ENCODE data around the gene WDR45B. TPM values are rescaled to one million over a fixed set of nuclear protein-coding genes. Genes with fewer than 3 reads are reported as not detected.

Gene WDR45B
- total RNA-seq (2014; rRNA removed; shearing (Covaris generic); ENCODE audit: low replicate concordance): 159 and 174 TPM in 2 replicates

GRCh38 chr17:82648165-82648668 lies at the start of gene WDR45B:
TSS of gene WDR45B (minus strand) at chr17:82648444. CDS start at chr17:82648340, 104 bp downstream.
- in situ Hi-C loops (cut with HindIII; ENCODE audit: low pct_unique_long_range_greater_than_20kb, low sequenced_read_pairs): no loop called here
- peak; percentile 93 for DNase-seq (ENCODE audit: low read depth)

- in situ Hi-C loops (cut with HindIII; ENCODE audit: low pct_unique_long_range_greater_than_20kb, low sequenced_read_pairs): no loop called here
- DNase-seq (ENCODE audit: low read depth): no peak
These were observed 49.5 kb upstream of the WDR45B start for GRCh38 chr17:82697808-82698064.

GRCh38 chr17:82696916-82697807 lies 48.9 kb upstream of the WDR45B start:
- in situ Hi-C loops (cut with HindIII; ENCODE audit: low pct_unique_long_range_greater_than_20kb, low sequenced_read_pairs): no loop called here

GRCh38 chr17:82696259-82696658 lies 48.0 kb upstream of the WDR45B start:
- no peak for DNase-seq (ENCODE audit: low read depth)
- in situ Hi-C loops (cut with HindIII; ENCODE audit: low pct_unique_long_range_greater_than_20kb, low sequenced_read_pairs): no loop called here

More at GRCh38 chr17:82696916-82697807, 48.9 kb upstream of the WDR45B start:
- no peak for DNase-seq (ENCODE audit: low read depth)

GRCh38 chr17:82694647-82695046 lies 46.4 kb upstream of the WDR45B start:
- no peak for DNase-seq (ENCODE audit: low read depth)

GRCh38 chr17:82693168-82693867 lies 45.1 kb upstream of the WDR45B start:
- in situ Hi-C loops (cut with HindIII; ENCODE audit: low pct_unique_long_range_greater_than_20kb, low sequenced_read_pairs): no loop called here
- DNase-seq (ENCODE audit: low read depth): no peak

More at GRCh38 chr17:82694647-82695046, 46.4 kb upstream of the WDR45B start:
- in situ Hi-C loops (cut with HindIII; ENCODE audit: low pct_unique_long_range_greater_than_20kb, low sequenced_read_pairs): no loop called here

DNA sequence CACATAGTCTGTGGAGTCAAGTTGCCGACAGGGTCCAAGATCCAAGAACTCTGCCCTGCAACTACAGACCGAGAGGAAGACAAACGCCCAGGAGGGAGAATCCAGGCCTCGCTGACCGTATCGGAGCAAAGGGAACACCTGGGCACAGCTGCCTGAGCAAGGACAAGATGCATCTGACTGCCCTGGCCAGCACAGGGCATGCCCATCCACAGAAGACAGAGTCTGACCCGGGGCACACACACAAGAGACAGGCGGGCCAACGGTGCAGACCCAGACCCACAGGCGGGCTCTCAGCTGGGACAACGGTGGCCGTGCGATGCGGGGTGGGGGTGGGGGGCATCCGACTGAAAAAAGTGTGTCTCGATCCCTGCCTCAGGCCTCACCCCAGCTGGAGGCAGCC lies 44.0 kb upstream of the WDR45B start:
- in situ Hi-C loops (cut with HindIII; ENCODE audit: low pct_unique_long_range_greater_than_20kb, low sequenced_read_pairs): no loop called here
- no peak for DNase-seq (ENCODE audit: low read depth)

DNA sequence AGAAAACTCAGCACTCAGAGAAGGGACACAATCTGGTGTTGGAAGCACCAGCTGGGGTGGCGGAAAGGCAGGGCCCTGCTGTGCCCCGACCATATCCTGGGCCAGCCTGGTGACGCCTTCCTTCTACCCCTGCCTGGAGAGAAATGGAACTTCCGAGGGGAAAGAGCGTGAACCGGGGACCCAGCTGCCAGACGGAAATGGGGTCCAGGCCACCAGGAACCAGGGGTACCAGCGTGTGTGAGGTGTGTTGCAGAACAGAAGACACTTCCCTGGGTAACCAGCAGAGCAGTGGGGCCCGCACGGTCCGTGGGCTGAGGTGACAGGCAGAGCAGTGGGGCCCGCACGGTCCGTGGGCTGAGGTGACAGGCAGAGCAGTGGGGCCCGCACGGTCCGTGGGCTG lies 43.5 kb upstream of the WDR45B start:
- DNase-seq (ENCODE audit: low read depth): no peak
- in situ Hi-C loops (cut with HindIII; ENCODE audit: low pct_unique_long_range_greater_than_20kb, low sequenced_read_pairs): no loop called here

GRCh38 chr17:82690786-82691489 lies 42.7 kb upstream of the WDR45B start:
- no peak for DNase-seq (ENCODE audit: low read depth)
- in situ Hi-C loops (cut with HindIII; ENCODE audit: low pct_unique_long_range_greater_than_20kb, low sequenced_read_pairs): no loop called here

DNA sequence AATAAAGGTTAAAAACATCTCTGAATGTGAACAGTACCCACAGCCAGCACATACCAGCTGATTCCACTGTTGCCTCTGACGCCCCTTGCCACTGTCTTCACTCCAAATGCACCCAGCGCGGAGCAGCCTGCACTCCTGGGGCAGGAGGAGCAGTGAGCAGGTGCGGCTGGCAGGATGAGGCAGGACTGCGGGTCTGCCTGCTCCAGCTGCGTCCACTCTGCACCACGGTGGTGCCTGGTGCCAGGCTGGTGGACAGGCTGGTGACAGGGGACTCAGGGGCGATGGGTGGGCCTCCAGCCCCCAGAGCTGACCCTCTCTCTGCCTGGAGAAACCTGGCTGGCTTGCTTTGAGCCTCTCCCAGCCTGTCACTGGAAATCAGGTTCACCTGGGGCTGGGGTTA lies 40.8 kb upstream of the WDR45B start:
- in situ Hi-C loops (cut with HindIII; ENCODE audit: low pct_unique_long_range_greater_than_20kb, low sequenced_read_pairs): no loop called here
- DNase-seq (ENCODE audit: low read depth): no peak

DNA sequence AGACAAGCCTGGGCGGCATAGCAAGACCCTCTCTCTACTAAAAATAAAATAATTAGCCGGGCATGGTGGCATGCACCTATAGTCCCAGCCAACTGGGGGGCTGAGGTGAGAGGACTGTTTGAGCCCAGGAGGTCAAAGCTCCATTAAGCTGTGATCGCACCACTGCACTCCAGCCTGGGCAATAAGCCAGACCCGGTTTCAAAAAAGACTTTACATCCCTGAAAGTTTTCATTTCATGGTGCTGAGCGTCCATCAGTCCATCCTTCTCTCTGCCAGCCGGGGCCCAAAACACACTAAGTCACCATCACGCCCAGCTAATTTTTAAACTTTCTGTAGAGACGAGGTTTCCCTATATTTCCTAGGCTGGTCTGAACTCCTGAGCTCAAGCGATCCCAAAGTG lies 39.6 kb upstream of the WDR45B start:
- in situ Hi-C loops (cut with HindIII; ENCODE audit: low pct_unique_long_range_greater_than_20kb, low sequenced_read_pairs): no loop called here
- peak; percentile 83 for DNase-seq (ENCODE audit: low read depth)

DNA sequence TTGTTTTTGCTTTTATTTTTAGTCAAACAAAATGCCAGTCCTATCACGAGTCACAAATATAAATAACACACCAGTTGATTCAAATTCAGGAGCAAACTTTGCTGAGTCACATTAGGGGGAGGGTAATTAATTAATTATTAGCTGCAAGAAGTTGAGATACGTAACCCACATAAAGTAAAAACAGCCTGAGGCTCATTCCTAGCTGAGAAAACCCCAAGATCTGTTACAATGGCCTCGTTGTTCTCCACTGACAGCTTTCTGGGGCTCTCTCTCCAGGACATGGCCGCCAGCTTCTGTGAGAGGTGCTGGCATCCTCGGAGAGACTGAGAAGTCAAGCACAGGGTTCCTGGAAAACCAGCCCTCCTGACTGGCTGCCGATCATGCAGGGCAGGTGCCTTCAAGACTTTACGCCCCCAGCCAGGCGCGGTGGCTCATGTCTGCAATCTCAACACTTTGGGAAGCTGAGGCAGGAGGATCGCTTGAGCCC lies 39.2 kb upstream of the WDR45B start:
- in situ Hi-C loops (cut with HindIII; ENCODE audit: low pct_unique_long_range_greater_than_20kb, low sequenced_read_pairs): no loop called here
- peak; percentile 97 for DNase-seq (ENCODE audit: low read depth)

- in situ Hi-C loops (cut with HindIII; ENCODE audit: low pct_unique_long_range_greater_than_20kb, low sequenced_read_pairs): no loop called here
- DNase-seq (ENCODE audit: low read depth): peak; percentile 31
These were observed 38.4 kb upstream of the WDR45B start for GRCh38 chr17:82686366-82687324.

GRCh38 chr17:82685291-82685690 lies 37.0 kb upstream of the WDR45B start:
- no peak for DNase-seq (ENCODE audit: low read depth)
- in situ Hi-C loops (cut with HindIII; ENCODE audit: low pct_unique_long_range_greater_than_20kb, low sequenced_read_pairs): no loop called here

DNA sequence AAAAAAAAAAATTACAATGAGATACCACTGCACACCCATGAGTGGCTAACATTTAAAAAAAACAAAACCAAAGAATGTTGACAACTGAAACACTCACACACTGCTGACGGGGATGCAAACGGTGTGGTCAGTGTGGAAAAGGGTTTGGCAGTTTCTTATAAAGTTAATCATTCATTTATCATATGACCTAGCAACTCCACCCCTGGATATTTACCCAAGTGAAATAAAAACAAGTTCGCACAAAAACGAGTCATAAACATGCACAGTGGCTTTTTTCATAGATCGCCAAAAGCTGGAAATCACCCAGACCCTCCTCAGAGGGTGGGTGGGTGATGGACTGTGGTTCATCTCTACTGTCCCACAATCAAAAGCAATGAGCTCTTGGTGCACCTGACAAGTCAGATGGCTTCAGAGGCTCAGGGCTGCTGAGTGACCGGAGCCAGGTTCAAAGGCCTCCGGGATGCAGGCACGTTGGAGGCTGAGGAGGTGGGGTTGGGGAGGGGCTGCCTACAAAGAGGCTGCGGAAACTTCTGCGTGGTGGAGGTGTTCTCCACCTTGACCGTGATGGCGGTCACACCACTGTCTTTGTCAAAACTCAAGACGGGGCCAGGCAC lies 36.1 kb upstream of the WDR45B start:
- in situ Hi-C loops (cut with HindIII; ENCODE audit: low pct_unique_long_range_greater_than_20kb, low sequenced_read_pairs): no loop called here
- DNase-seq (ENCODE audit: low read depth): peak; percentile 99

DNA sequence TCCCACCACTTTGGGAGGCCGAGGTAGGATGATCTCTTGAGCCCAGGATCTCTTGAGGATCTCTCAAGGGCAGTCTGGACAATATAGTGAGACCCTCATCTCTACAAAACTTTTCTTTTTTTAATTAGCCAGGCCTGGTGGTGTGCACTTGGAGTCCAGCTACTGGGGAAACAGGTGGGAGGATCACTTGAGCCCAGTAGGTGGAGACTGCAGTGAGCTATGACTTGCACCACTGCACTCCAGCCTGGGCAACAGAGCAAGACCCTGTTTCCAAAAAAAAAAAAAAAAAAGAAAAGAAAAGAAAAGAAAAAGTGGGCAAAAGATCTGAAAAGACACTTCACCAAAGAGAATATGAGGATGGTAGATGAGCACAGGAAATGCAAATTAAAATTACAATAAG lies 35.3 kb upstream of the WDR45B start:
- no peak for DNase-seq (ENCODE audit: low read depth)
- in situ Hi-C loops (cut with HindIII; ENCODE audit: low pct_unique_long_range_greater_than_20kb, low sequenced_read_pairs): no loop called here

- in situ Hi-C loops (cut with HindIII; ENCODE audit: low pct_unique_long_range_greater_than_20kb, low sequenced_read_pairs): no loop called here
- DNase-seq (ENCODE audit: low read depth): no peak
These were observed 33.3 kb upstream of the WDR45B start for GRCh38 chr17:82681547-82681946.

Data from Caki2 (cell line).